Panc1 (cell line): ENCODE results near the gene CALM3. TPM values are rescaled to one million over a fixed set of nuclear protein-coding genes. Genes with fewer than 3 reads are reported as not detected.

Experiments
- ATAC-seq: fragments of 200-7000 bp; cut with Tn5 transposase; 2 replicates; pipeline ENCODE4 v1.9.1; 2020; ENCODE audit warnings: mild to moderate bottlenecking, moderate library complexity
- BruUV-seq: library from RNA; stranded (reverse); fragments of 400-500 nt; replicated peaks from 2 replicates; lab custom pipeline; 2021; lab: Mats Ljungman, UMichigan
- CTCF ChIA-PET: fragments of 300-600 bp; sonication (Branson Sonifier 250); formaldehyde crosslinking; loops from one replicate; lab custom pipeline; 2022; ENCODE audit warnings: antibody characterized with exemption; lab: Charles Lee
- POLR2A ChIA-PET: fragments of 300-600 bp; sonication (Branson Sonifier 250); formaldehyde crosslinking; loops from one replicate; lab custom pipeline; 2022; ENCODE audit warnings: antibody characterized with exemption; lab: Charles Lee
- DNase-seq: peaks from one replicate; pipeline ENCODE4 v3.0.0-alpha.2; 2010; ENCODE audit warnings: low read depth, low spot score
- H3K27ac ChIP-seq: 2 replicates; pipeline ENCODE4 v1.5.1; 2011; ENCODE audit warnings: mild to moderate bottlenecking, low read length, inconsistent platforms
- H3K27me3 ChIP-seq: fragments of 200-500 bp; sonication (Bioruptor generic); 2 replicates; pipeline ENCODE4 v1.6.0; 2014; ENCODE audit warnings: low read length, inconsistent platforms; ENCODE audit not compliant: control insufficient read depth, insufficient read depth
- H3K36me3 ChIP-seq: fragments of 200-500 bp; sonication (Bioruptor generic); 2 replicates; pipeline ENCODE4 v1.5.1; 2014; ENCODE audit warnings: inconsistent platforms, mild to moderate bottlenecking, low read length, moderate library complexity; ENCODE audit not compliant: control insufficient read depth, insufficient read depth
- H3K4me1 ChIP-seq: 2 replicates; pipeline ENCODE4 v1.5.1; 2011; ENCODE audit warnings: inconsistent platforms, mild to moderate bottlenecking, low read length, moderate library complexity; ENCODE audit not compliant: control insufficient read depth, insufficient read depth
- H3K4me3 ChIP-seq, 2 experiments: 2 replicates each; pipeline ENCODE4 v1.5.1; 2011 to 2012; ENCODE audit warnings: low read depth in 2 of 2, low read length in 2 of 2, mild to moderate bottlenecking in 2 of 2, inconsistent platforms in 1 of 2, moderate library complexity in 1 of 2
- H3K9me3 ChIP-seq: fragments of 200-500 bp; sonication (Bioruptor generic); 2 replicates; pipeline ENCODE4 v1.5.1; 2014; ENCODE audit warnings: low read depth, mild to moderate bottlenecking, inconsistent platforms, low read length, moderate library complexity; ENCODE audit not compliant: control insufficient read depth, insufficient read depth
- CTCF ChIP-seq: fragments of 450-650 bp; IDR thresholded peaks from 2 replicates; pipeline ENCODE4 v1.5.1; 2017; ENCODE audit warnings: mild to moderate bottlenecking
- POLR2AphosphoS5 ChIP-seq: IDR thresholded peaks from 2 replicates; pipeline ENCODE4 v1.6.1; 2012; ENCODE audit warnings: mild to moderate bottlenecking, low read depth, low read length, moderate library complexity
- REST ChIP-seq, 2 experiments: IDR thresholded peaks; 2 replicates each; pipeline ENCODE4 v1.6.1; 2011 to 2012; ENCODE audit warnings: low read depth in 2 of 2, control low read depth in 1 of 2, low read length in 1 of 2, mild to moderate bottlenecking in 1 of 2, moderate library complexity in 1 of 2; ENCODE audit not compliant: insufficient read depth in 1 of 2
- SIN3A ChIP-seq: IDR thresholded peaks from 2 replicates; pipeline ENCODE4 v1.6.1; 2012; ENCODE audit warnings: low read depth, mild to moderate bottlenecking, low read length, moderate library complexity, borderline replicate concordance; ENCODE audit not compliant: insufficient read depth
- TCF7L2 ChIP-seq: IDR thresholded peaks from 2 replicates; pipeline ENCODE4 v1.6.1; 2011; ENCODE audit warnings: mild to moderate bottlenecking, low read depth, low read length, inconsistent platforms
- in situ Hi-C: cut with HindIII; loops from 2 replicates; pipeline ENCODE4 v1.10.0; 2016; ENCODE audit warnings: low sequenced_read_pairs, low pct_unique_long_range_greater_than_20kb
- intact Hi-C: fragments of 100-400 bp; cut with micrococcal nuclease; formaldehyde crosslinking; loops from one replicate; pipeline ENCODE4 v1.10.0; 2022; ENCODE audit not compliant: unreplicated experiment
- total RNA-seq: library from RNA; stranded (reverse); gene quantifications from one replicate; pipeline ENCODE4 v1.2.1, GENCODE V29; 2021; ENCODE audit not compliant: unreplicated experiment

The CALM3 gene
- total RNA-seq, 1 experiment from 2014 or later: 212 TPM

- CTCF ChIA-PET: no interaction called here
- in situ Hi-C loops: no loop called here
- Histone ChIP-seq H3K4me3 (no peak overlapping the region), H3K4me1 (no peaks in the 10 kb centered on the region; the same call in 1 of the 2 replicates), H3K36me3 (no peaks in the 10 kb centered on the region), H3K9me3 (no peaks in the 10 kb centered on the region), H3K27me3 (no peaks in the 10 kb centered on the region), H3K27ac (no peak overlapping the region)
- intact Hi-C loops: no loop called here
- TF ChIP-seq REST (IDR thresholded peaks at IDR 0.05; ENCODE audit: insufficient read depth in 1 of 2, low read depth in 2 of 2, low read length in 1 of 2) (no peak), CTCF (no peak), POLR2AphosphoS5 (no peak), SIN3A (no peak), TCF7L2 (no peak)
- ATAC-seq (no peak), DNase-seq (no peak)
- no TSS peak for BruUV-seq
- POLR2A ChIA-PET: no interaction called here
Measured at GRCh38 chr19:46618670-46619231, 17.6 kb downstream of the CALM3 start.

GRCh38 chr19:46620267-46620666 is 19.1 kb downstream of the CALM3 start:
- no peaks in the 10 kb centered on the region for H3K27me3 ChIP-seq
- H3K36me3 ChIP-seq: no peaks in the 10 kb centered on the region
- in situ Hi-C loops (no loop called here), intact Hi-C loops (no loop called here)
- H3K4me3 ChIP-seq: no peak overlapping the region
- H3K27ac ChIP-seq: no peak overlapping the region
- CTCF ChIA-PET: interaction anchor here (0.5 kb wide), 1 partner anchor 38 kb away, joined by 4 read pairs; no protein-coding TSS in a partner anchor
- H3K4me1 ChIP-seq: no peaks in the 10 kb centered on the region; the same call in 1 of the 2 replicates
- H3K9me3 ChIP-seq: no peaks in the 10 kb centered on the region
- DNase-seq: no peak
- no TSS peak for BruUV-seq
- ATAC-seq: no peak
- no peak for TF ChIP-seq SIN3A
- no peak for TF ChIP-seq REST (IDR thresholded peaks at IDR 0.05; ENCODE audit: insufficient read depth in 1 of 2, low read depth in 2 of 2, low read length in 1 of 2)
- TF ChIP-seq TCF7L2: no peak
- no peak for TF ChIP-seq CTCF
- TF ChIP-seq POLR2AphosphoS5: no peak
- POLR2A ChIA-PET: no interaction called here
